Liver (tissue), 3 donors: ENCODE data around the gene ZSWIM7.

Source experiments
- ATF3 ChIP-seq: IDR thresholded peaks from 2 replicates; pipeline ENCODE4 v1.6.1; 2016; ENCODE audit warnings: antibody characterized with exemption
- CTCF ChIP-seq: fragments of 150-350 bp; IDR thresholded peaks from 2 replicates; pipeline ENCODE4 v1.5.1; 2017; ENCODE audit warnings: improper control_type of control experiment, low read depth, low read length; ENCODE audit not compliant: missing input control
- EGR1 ChIP-seq, 2 donors: IDR thresholded peaks; 2 replicates each; pipeline ENCODE4 v1.6.1; 2016 to 2018; ENCODE audit warnings: antibody characterized with exemption in 2 of 2, low read depth in 2 of 2
- FOXA1 ChIP-seq: IDR thresholded peaks from 2 replicates; pipeline ENCODE4 v1.6.1; 2016; ENCODE audit warnings: antibody characterized with exemption
- FOXA2 ChIP-seq: IDR thresholded peaks from 2 replicates; pipeline ENCODE4 v1.6.1; 2016; ENCODE audit warnings: antibody characterized with exemption
- GABPA ChIP-seq, 2 donors: IDR thresholded peaks in 1 of 2; conservative IDR thresholded peaks in 1 of 2; 2 replicates each; pipeline ENCODE4 v1.6.1; 2016; ENCODE audit warnings: antibody characterized with exemption in 2 of 2, mild to moderate bottlenecking in 1 of 2, moderate library complexity in 1 of 2
- JUND ChIP-seq, 2 donors: IDR thresholded peaks; 2 replicates each; pipeline ENCODE4 v1.6.1; 2016; ENCODE audit warnings: antibody characterized with exemption in 2 of 2
- RAD21 ChIP-seq, 2 donors: IDR thresholded peaks; 2 replicates each; pipeline ENCODE4 v1.6.1; 2016; ENCODE audit warnings: antibody characterized with exemption in 2 of 2, mild to moderate bottlenecking in 2 of 2
- REST ChIP-seq: IDR thresholded peaks from 2 replicates; pipeline ENCODE4 v1.6.1; 2016; ENCODE audit warnings: antibody characterized with exemption, mild to moderate bottlenecking
- RXRA ChIP-seq, 2 donors: IDR thresholded peaks; 2 replicates each; pipeline ENCODE4 v1.6.1; 2017 to 2018; ENCODE audit warnings: antibody characterized with exemption in 2 of 2, mild to moderate bottlenecking in 1 of 2
- TAF1 ChIP-seq: conservative IDR thresholded peaks from 2 replicates; pipeline ENCODE4 v1.6.1; 2016; ENCODE audit warnings: antibody characterized with exemption, mild to moderate bottlenecking
- YY1 ChIP-seq: IDR thresholded peaks from 2 replicates; pipeline ENCODE4 v1.6.1; 2016; ENCODE audit warnings: antibody characterized with exemption, mild to moderate bottlenecking
- ZBTB33 ChIP-seq: IDR thresholded peaks from 2 replicates; pipeline ENCODE4 v1.6.1; 2016; ENCODE audit warnings: antibody characterized with exemption
- TF ChIP-seq, protein P1 (sequence below): IDR thresholded peaks from 2 replicates; pipeline ENCODE4 v1.6.1; 2016; ENCODE audit warnings: antibody characterized with exemption
- donor health status: healthy.
- donor health status: healthy.

- TF ChIP-seq EGR1 (IDR thresholded peaks at IDR 0.05; ENCODE audit: low read depth in 2 of 2) (no peak), CTCF (no peak), YY1 (no peak), TAF1 (no peak), REST (no peak), GABPA (IDR thresholded peaks at IDR 0.05 in 1 of 2, conservative IDR thresholded peaks at IDR 0.05 in 1 of 2) (no peak), ZBTB33 (no peak), RAD21 (IDR thresholded peaks at IDR 0.05) (no peak), JUND (IDR thresholded peaks at IDR 0.05) (no peak), FOXA1 (no peak), RXRA (IDR thresholded peaks at IDR 0.05) (no peak), ATF3 (no peak), FOXA2 (no peak)
- TF ChIP-seq, protein P1, sequence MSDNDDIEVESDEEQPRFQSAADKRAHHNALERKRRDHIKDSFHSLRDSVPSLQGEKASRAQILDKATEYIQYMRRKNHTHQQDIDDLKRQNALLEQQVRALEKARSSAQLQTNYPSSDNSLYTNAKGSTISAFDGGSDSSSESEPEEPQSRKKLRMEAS, result no peak
Observed at GRCh38 chr17:16036261-16036660, 36.8 kb upstream of the ZSWIM7 start.
